Right lobe of liver (tissue), 6 donors: Measurements from ENCODE around the gene LSM12. TPM values are rescaled to one million over a fixed set of nuclear protein-coding genes. Genes with fewer than 3 reads are reported as not detected.

Experiments
- ATAC-seq, 4 donors: fragments of 200-7000 bp; cut with Tn5 transposase; one replicate each; pipeline ENCODE4 v1.9.1; 2020; ENCODE audit warnings: mild to moderate bottlenecking in 4 of 4, moderate library complexity in 4 of 4
- DNase-seq, 3 donors: peaks; one replicate each; pipeline ENCODE4 v3.0.0-alpha.2; 2020
- H3K27ac ChIP-seq, 3 donors: fragments of 200-600 bp; one replicate each; pipeline ENCODE4 v1.8.0; 2022
- H3K27me3 ChIP-seq, 2 donors: fragments of 200-600 bp; one replicate each; pipeline ENCODE4 v1.8.0; 2022
- H3K36me3 ChIP-seq, 4 donors: fragments of 200-600 bp; sonication (generic) in 1 of 4; one replicate each; pipeline versions ENCODE4 v1.5.1 to v1.8.0; 2017 to 2022; ENCODE audit warnings: control low read depth in 1 of 4
- H3K4me1 ChIP-seq, 4 donors: fragments of 200-600 bp; sonication (generic) in 1 of 4; one replicate each; pipeline versions ENCODE4 v1.5.1 to v1.8.0; 2017 to 2022; ENCODE audit warnings: control low read depth in 1 of 4
- H3K4me3 ChIP-seq, 3 donors: fragments of 200-600 bp; one replicate each; pipeline ENCODE4 v1.8.0; 2022
- H3K9me3 ChIP-seq, 4 donors: fragments of 200-600 bp; sonication (generic) in 1 of 4; one replicate each; pipeline versions ENCODE4 v1.5.1 to v1.8.0; 2017 to 2022; ENCODE audit warnings: control low read depth in 1 of 4
- POLR2A ChIP-seq: fragments of 450-650 bp; IDR thresholded peaks from one replicate; pipeline ENCODE4 v1.6.1; 2017; ENCODE audit warnings: antibody characterized with exemption, mild to moderate bottlenecking
- WGBS: methylation state at CpG from one replicate; pipeline ENCODE4 v1.1.6; 2018; ENCODE audit warnings: low coverage, low lambda C conversion rate; ENCODE audit not compliant: insufficient coverage; ENCODE audit errors: missing lambda C conversion rate; 5-methylcytosine and 5-hydroxymethylcytosine counted together
- intact Hi-C, 2 donors: fragments of 100-400 bp; cut with DNase I; formaldehyde crosslinking; loops; one replicate each; pipeline versions ENCODE4 v1.11.2 to v1.14.1; 2022
- total RNA-seq, 6 experiments: library from RNA; depleted of rRNA in 2 of 6; stranded (reverse); fragments of >200 nt in 2 of 6; fragmentation: NEBNext Ultra II Directional in 3 of 6; extraction: Animal tissue kit (Norgen Biotek cat#: 25700) in 3 of 6; gene quantifications; one replicate each; pipeline versions ENCODE4 v1.1.0 to v1.2.4, GENCODE V29; 2016 to 2023
- TF ChIP-seq, protein P1 (sequence below), 4 donors: fragments of 200-600 bp in 3 of 4; fragments of 450-650 bp in 1 of 4; IDR thresholded peaks; one replicate each; pipeline versions ENCODE4 v1.5.1 to v1.8.0; 2016 to 2022; ENCODE audit warnings: antibody characterized with exemption in 4 of 4, mild to moderate bottlenecking in 2 of 4
- donor health status: DM: no; HTN: yes; CAD: no.
- donor health status: DM: no; HTN: no; CAD: no.
- donor health status: DM: no; HTN: no; CAD: no.
- donor health status: DM: no; HTN: yes; CAD: no.
- donor health status: DM: no; HTN: yes; CAD: no.

The LSM12 gene
- total RNA-seq, 6 experiments from 2014 or later = 24.2 to 30.6 (median 29.4) TPM

DNA sequence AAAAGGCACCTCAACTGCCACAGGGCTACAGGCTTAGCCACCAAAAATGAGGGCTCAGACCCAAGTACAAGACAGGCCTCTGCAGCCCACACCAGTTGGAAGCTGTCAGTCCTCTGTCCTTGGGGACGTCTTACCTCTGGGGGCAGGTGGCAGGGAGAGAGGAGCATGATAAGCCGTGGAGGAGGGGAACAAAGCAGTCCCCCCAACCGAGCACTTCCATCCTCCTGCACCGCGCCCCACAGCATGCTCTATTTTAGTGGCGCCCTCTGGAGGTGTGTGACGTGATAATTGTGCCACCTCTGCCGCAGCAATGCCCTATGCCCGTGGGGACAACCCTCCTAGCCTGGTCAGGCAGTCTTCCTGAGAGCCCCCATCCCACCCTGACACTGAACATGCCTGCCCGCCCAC is 17.7 kb upstream of the LSM12 start:
- Histone ChIP-seq H3K36me3 (peaks cover 0 to 24% (median 11%) of the 10 kb centered on the region in 4 donors), H3K27ac (no peak overlapping the region), H3K9me3 (no peaks in the 10 kb centered on the region), H3K4me1 (no peaks in the 10 kb centered on the region), H3K27me3 (no peaks in the 10 kb centered on the region), H3K4me3 (no peak overlapping the region)
- no CpG with 5 or more reads among the region's 10 CpGs for WGBS
- no peak for DNase-seq
- TF ChIP-seq POLR2A = no peak
- TF ChIP-seq, protein P1, sequence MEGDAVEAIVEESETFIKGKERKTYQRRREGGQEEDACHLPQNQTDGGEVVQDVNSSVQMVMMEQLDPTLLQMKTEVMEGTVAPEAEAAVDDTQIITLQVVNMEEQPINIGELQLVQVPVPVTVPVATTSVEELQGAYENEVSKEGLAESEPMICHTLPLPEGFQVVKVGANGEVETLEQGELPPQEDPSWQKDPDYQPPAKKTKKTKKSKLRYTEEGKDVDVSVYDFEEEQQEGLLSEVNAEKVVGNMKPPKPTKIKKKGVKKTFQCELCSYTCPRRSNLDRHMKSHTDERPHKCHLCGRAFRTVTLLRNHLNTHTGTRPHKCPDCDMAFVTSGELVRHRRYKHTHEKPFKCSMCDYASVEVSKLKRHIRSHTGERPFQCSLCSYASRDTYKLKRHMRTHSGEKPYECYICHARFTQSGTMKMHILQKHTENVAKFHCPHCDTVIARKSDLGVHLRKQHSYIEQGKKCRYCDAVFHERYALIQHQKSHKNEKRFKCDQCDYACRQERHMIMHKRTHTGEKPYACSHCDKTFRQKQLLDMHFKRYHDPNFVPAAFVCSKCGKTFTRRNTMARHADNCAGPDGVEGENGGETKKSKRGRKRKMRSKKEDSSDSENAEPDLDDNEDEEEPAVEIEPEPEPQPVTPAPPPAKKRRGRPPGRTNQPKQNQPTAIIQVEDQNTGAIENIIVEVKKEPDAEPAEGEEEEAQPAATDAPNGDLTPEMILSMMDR (IDR thresholded peaks at IDR 0.05) = peak; percentile 3 to 39 (median 27)
- ATAC-seq = peak; percentile 12 to 61 (median 39)
- intact Hi-C loops = no loop called here

DNA sequence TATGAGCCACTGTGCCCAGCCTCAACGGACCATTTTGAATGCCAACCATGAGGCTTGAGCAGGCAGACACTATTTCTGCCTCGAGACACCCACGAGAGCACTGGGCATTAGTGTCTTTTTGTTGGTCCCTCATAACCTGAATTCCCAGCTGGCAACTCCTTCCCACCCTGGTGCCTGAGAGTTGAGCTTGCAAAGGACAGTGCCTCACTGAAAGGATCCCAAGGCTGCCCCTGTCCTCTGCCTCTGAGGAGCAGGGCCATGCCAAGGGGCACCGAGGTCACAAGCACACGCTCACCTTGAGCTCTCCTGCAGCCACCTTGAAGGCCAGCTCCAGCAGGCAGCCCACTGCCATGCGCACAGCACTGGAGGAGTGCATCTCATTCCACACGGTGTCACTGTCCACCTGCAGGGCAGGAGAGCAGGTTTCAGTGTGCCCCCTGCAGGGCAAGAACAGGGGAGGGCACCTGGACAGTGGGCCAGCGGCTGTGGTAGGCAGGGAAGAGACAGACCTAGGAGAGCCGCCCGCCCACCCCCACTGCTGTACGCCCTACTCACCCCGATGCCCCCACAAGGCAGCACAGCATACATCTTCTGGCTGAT is 16.9 kb upstream of the LSM12 start:
- peak; percentile 79 to 84 (median 82) for ATAC-seq
- peaks cover 0 to 24% (median 12%) of the 10 kb centered on the region in 4 donors for H3K36me3 ChIP-seq
- no peaks in the 10 kb centered on the region for H3K4me1 ChIP-seq
- peak in 2 of 3 donors; percentile 61 to 69 for DNase-seq
- H3K9me3 ChIP-seq = no peaks in the 10 kb centered on the region
- no peaks in the 10 kb centered on the region for H3K27me3 ChIP-seq
- no peak overlapping the region for H3K4me3 ChIP-seq
- no peak for TF ChIP-seq POLR2A
- TF ChIP-seq, protein P1 (IDR thresholded peaks at IDR 0.05) = peak; percentile 56 to 68 (median 60)
- H3K27ac ChIP-seq = no peak overlapping the region
- intact Hi-C loops = no loop called here
- 83% methylated on average over 4 of the region's 12 CpGs for WGBS

DNA sequence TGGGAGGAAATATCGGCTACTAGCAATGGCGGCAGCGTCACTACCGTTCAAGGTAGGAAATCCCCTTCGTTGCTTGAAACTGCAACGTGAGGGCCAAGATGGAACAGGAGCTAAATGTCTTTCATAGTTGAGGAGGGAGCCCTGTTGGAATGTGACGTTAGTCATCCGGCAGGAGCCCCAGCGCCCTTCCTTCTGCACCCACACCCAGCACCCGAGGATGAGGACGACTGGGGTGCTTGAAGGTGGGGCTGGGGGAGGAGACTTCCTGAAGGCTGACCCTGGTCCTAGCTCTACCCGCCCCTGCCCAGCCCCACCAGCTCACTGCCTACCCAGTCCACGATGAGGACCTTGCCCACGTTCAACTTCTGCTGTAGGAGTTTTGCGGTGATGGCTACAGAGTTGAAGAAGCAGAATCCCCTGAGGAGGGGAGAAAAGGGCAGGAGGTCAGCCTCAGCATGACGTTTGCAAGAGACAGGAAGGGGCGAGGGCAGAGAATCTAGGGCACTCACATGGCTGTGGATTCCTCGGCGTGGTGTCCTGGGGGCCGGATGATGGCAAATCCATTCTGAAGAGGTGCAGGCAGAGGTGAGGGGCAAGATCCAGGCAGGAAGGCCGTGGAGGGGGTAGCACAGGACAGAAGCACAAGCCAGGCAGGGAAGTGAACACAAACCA is 15.9 kb upstream of the LSM12 start:
- no peak overlapping the region for H3K4me3 ChIP-seq
- peaks cover 0 to 2% (median under 1%) of the 10 kb centered on the region in 4 donors for H3K4me1 ChIP-seq
- no peak for ATAC-seq
- intact Hi-C loops = no loop called here
- no peak for DNase-seq
- no peaks in the 10 kb centered on the region for H3K27me3 ChIP-seq
- WGBS = 83% methylated on average over 9 of the region's 21 CpGs
- H3K9me3 ChIP-seq = no peaks in the 10 kb centered on the region
- H3K36me3 ChIP-seq = peaks cover 0 to 30% (median 12%) of the 10 kb centered on the region in 4 donors
- H3K27ac ChIP-seq = no peak overlapping the region
- TF ChIP-seq, protein P1 (IDR thresholded peaks at IDR 0.05) = no peak
- TF ChIP-seq POLR2A = no peak

DNA sequence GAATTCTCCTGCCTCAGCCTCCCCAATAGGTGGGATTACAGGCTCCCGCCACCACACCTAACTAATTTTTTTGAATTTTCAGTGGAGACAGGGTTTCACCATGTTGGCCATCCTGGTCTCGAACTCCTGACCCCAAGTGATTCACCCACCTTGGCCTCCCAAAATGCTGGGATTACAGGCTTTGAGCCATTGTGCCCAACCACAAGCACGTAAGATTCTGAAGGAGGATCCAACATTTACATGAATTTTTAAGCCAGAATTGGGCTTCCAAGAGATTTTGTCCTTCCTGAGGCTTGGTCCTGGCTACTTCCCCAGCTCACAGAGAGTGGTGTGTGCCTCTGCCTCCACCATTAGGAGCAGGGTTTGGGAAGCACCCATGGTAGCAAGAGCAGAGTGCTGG is 15.2 kb upstream of the LSM12 start:
- no peak overlapping the region for H3K4me3 ChIP-seq
- H3K27me3 ChIP-seq = no peaks in the 10 kb centered on the region
- TF ChIP-seq, protein P1 (IDR thresholded peaks at IDR 0.05) = no peak
- no peak for TF ChIP-seq POLR2A
- DNase-seq (no peak), ATAC-seq (no peak)
- WGBS = 92% methylated on average over 1 of the region's 3 CpGs
- intact Hi-C loops = no loop called here
- peaks cover 0 to 33% (median 12%) of the 10 kb centered on the region in 4 donors for H3K36me3 ChIP-seq
- H3K27ac ChIP-seq = no peak overlapping the region
- H3K4me1 ChIP-seq = peaks cover 0 to 9% (median 4%) of the 10 kb centered on the region in 4 donors
- H3K9me3 ChIP-seq = no peaks in the 10 kb centered on the region
